Endodermal cell (in vitro differentiated cells): ENCODE data around the gene TSPAN4. TPM values are rescaled to one million over a fixed set of nuclear protein-coding genes. Genes with fewer than 3 reads are reported as not detected.

Experiments
- DNase-seq: peaks from one replicate; pipeline ENCODE4 v3.0.0-alpha.2; 2017
- H3K27ac ChIP-seq: 2 replicates; pipeline ENCODE4 v1.5.1; 2013; ENCODE audit warnings: mild to moderate bottlenecking, low read depth, low read length, moderate library complexity
- H3K27me3 ChIP-seq: 2 replicates; pipeline ENCODE4 v1.6.1; 2013; ENCODE audit warnings: mild to moderate bottlenecking, low read length, moderate library complexity; ENCODE audit not compliant: insufficient read depth, control insufficient read depth, poor library complexity, severe bottlenecking
- H3K36me3 ChIP-seq: 2 replicates; pipeline ENCODE4 v1.7.0; 2013; ENCODE audit warnings: mild to moderate bottlenecking, low read length, moderate library complexity; ENCODE audit not compliant: control insufficient read depth, insufficient read depth
- H3K4me1 ChIP-seq: one replicate; pipeline ENCODE4 v1.7.0; 2013; ENCODE audit warnings: low read length; ENCODE audit not compliant: control insufficient read depth, insufficient read depth
- H3K4me3 ChIP-seq: 2 replicates; pipeline ENCODE4 v1.5.1; 2013; ENCODE audit warnings: mild to moderate bottlenecking, low read length, moderate library complexity
- H3K9ac ChIP-seq: 2 replicates; pipeline ENCODE4 v1.6.1; 2013; ENCODE audit warnings: mild to moderate bottlenecking, low read length, moderate library complexity; ENCODE audit not compliant: poor library complexity, severe bottlenecking; ENCODE audit errors: extremely low read depth
- H3K9me3 ChIP-seq: 2 replicates; pipeline ENCODE4 v1.6.1; 2013; ENCODE audit warnings: mild to moderate bottlenecking, low read length, moderate library complexity; ENCODE audit not compliant: control insufficient read depth
- H3K27ac Mint-ChIP-seq: 2 replicates; pipeline ENCODE4 v1.8.0; 2020; ENCODE audit warnings: mixed read lengths
- H3K27me3 Mint-ChIP-seq: 2 replicates; pipeline ENCODE4 v1.8.0; 2021; ENCODE audit warnings: mild to moderate bottlenecking, mixed read lengths; ENCODE audit not compliant: insufficient read depth
- H3K36me3 Mint-ChIP-seq: 2 replicates; pipeline ENCODE4 v1.8.0; 2020; ENCODE audit warnings: low read depth, mixed read lengths
- H3K4me1 Mint-ChIP-seq: 2 replicates; pipeline ENCODE4 v1.8.0; 2020; ENCODE audit warnings: mixed read lengths
- H3K4me3 Mint-ChIP-seq: 2 replicates; pipeline ENCODE4 v1.8.0; 2020; ENCODE audit warnings: mild to moderate bottlenecking, moderate library complexity, mixed read lengths
- H3K9me3 Mint-ChIP-seq: 2 replicates; pipeline ENCODE4 v1.8.0; 2020; ENCODE audit warnings: mild to moderate bottlenecking, mixed read lengths
- CTCF ChIP-seq: fragments of 200-600 bp; sonication (generic); conservative IDR thresholded peaks from 2 replicates; pipeline ENCODE4 v1.5.0; 2021; ENCODE audit warnings: antibody characterized with exemption, mild to moderate bottlenecking
- WGBS, 2 experiments: methylation state at CpG; one replicate each; pipeline versions ENCODE4 v1.1.5 to v1.1.7; 2013; ENCODE audit warnings: missing lambda C conversion rate in 2 of 2, mixed read lengths in 1 of 2; ENCODE audit not compliant: insufficient coverage in 1 of 2, insufficient read length in 1 of 2; 5-methylcytosine and 5-hydroxymethylcytosine counted together
- total RNA-seq, 2 donors: library from RNA; stranded (reverse); fragmentation: NEBNext Ultra II Directional in 1 of 2; extraction: Animal tissue kit (Norgen Biotek cat#: 25700) in 1 of 2; gene quantifications; 2 replicates in 1 of 2; 3 replicates in 1 of 2; pipeline ENCODE4 v1.2.1, GENCODE V29; 2021

The TSPAN4 gene
- total RNA-seq, 2 donors from 2014 or later = 56.8 to 71.1 TPM

- WGBS, 2 experiments = 94% methylated on average over 11 to 22 of the region's 22 CpGs
- no peaks in the 10 kb centered on the region for H3K4me1 Mint-ChIP-seq
Observed at GRCh38 chr11:898540-899190, 56.0 kb downstream of the TSPAN4 start.

GRCh38 chr11:899724-900123 is 57.1 kb downstream of the TSPAN4 start:
- Histone ChIP-seq H3K27ac (no peak overlapping the region), H3K4me1 (no peaks in the 10 kb centered on the region), H3K9me3 (no peaks in the 10 kb centered on the region), H3K27me3 (no peaks in the 10 kb centered on the region), H3K4me3 (no peak overlapping the region), H3K9ac (no peak overlapping the region), H3K36me3 (peaks cover 27% of the 10 kb centered on the region)
- no peak overlapping the region for H3K27ac Mint-ChIP-seq
- H3K27me3 Mint-ChIP-seq = no peaks in the 10 kb centered on the region
- no peaks in the 10 kb centered on the region for H3K4me1 Mint-ChIP-seq
- 92 to 100% methylated on average over 8 to 11 of the region's 11 CpGs for WGBS, 2 experiments
- H3K9me3 Mint-ChIP-seq = no peaks in the 10 kb centered on the region
- no peak for TF ChIP-seq CTCF
- H3K36me3 Mint-ChIP-seq = peaks cover 36% of the 10 kb centered on the region
- no peak overlapping the region for H3K4me3 Mint-ChIP-seq
- no peak for DNase-seq

More at GRCh38 chr11:898540-899190, 56.0 kb downstream of the TSPAN4 start:
- no peak overlapping the region for H3K9ac ChIP-seq
- no peak overlapping the region for H3K27ac ChIP-seq
- Mint-ChIP-seq H3K27ac (no peak overlapping the region), H3K4me3 (no peak overlapping the region), H3K9me3 (no peaks in the 10 kb centered on the region), H3K36me3 (peaks cover 26% of the 10 kb centered on the region), H3K27me3 (no peaks in the 10 kb centered on the region)
- DNase-seq = peak; percentile 77
- H3K27me3 ChIP-seq = no peaks in the 10 kb centered on the region
- H3K4me3 ChIP-seq = no peak overlapping the region
- H3K9me3 ChIP-seq = no peaks in the 10 kb centered on the region
- peak; percentile 49 for TF ChIP-seq CTCF
- H3K4me1 ChIP-seq = no peaks in the 10 kb centered on the region
- H3K36me3 ChIP-seq = peaks cover 20% of the 10 kb centered on the region

- no peak for DNase-seq
- Mint-ChIP-seq H3K4me1 (no peaks in the 10 kb centered on the region), H3K36me3 (peaks cover 37% of the 10 kb centered on the region), H3K27ac (no peak overlapping the region), H3K4me3 (no peak overlapping the region), H3K27me3 (no peaks in the 10 kb centered on the region), H3K9me3 (no peaks in the 10 kb centered on the region)
- Histone ChIP-seq H3K27ac (no peak overlapping the region), H3K4me1 (no peaks in the 10 kb centered on the region), H3K9ac (no peak overlapping the region), H3K9me3 (no peaks in the 10 kb centered on the region), H3K36me3 (peaks cover 28% of the 10 kb centered on the region), H3K4me3 (no peak overlapping the region), H3K27me3 (no peaks in the 10 kb centered on the region)
- WGBS, 2 experiments = 93 to 97% methylated on average over 3 to 7 of the region's 7 CpGs
- TF ChIP-seq CTCF = no peak
Observed at GRCh38 chr11:900545-900944, 57.9 kb downstream of the TSPAN4 start.
